K562 (cell line): ENCODE data around the gene OARD1. TPM values are rescaled to one million over a fixed set of nuclear protein-coding genes. Genes with fewer than 3 reads are reported as not detected.
A peak's percentile ranks its signal among the peaks of the same experiment; 100 is the strongest.

Experiments
- CCAR2 ChIP-seq: fragments of 200-400 bp; formaldehyde crosslinking; IDR thresholded peaks from 2 replicates; pipeline ENCODE4 v1.6.1; 2017; ENCODE audit warnings: mild to moderate bottlenecking, low read depth, low read length
- DNMT1 ChIP-seq: fragments of 450-650 bp; IDR thresholded peaks from 2 replicates; pipeline ENCODE4 v1.6.1; 2016; ENCODE audit warnings: antibody characterized with exemption, mild to moderate bottlenecking
- ELF4 ChIP-seq: fragments of 450-650 bp; formaldehyde crosslinking; IDR thresholded peaks from 2 replicates; pipeline ENCODE4 v1.4.0; 2022; ENCODE audit warnings: missing genetic modification characterization
- MTA1 ChIP-seq: fragments of 450-650 bp; IDR thresholded peaks from 2 replicates; pipeline ENCODE4 v1.6.1; 2017; ENCODE audit warnings: borderline replicate concordance
- ZC3H8 ChIP-seq: fragments of 450-650 bp; IDR thresholded peaks from 2 replicates; pipeline ENCODE4 v1.6.1; 2017
- ZFP36 ChIP-seq: fragments of 150-350 bp; IDR thresholded peaks from 2 replicates; pipeline ENCODE4 v1.6.1; 2018; ENCODE audit warnings: low read length, low read depth; ENCODE audit not compliant: partially characterized antibody
- ZSCAN32 ChIP-seq: fragments of 450-650 bp; formaldehyde crosslinking; IDR thresholded peaks from 2 replicates; pipeline ENCODE4 v1.4.0; 2020; ENCODE audit warnings: mild to moderate bottlenecking, moderate library complexity
- polyA plus RNA-seq, 8 experiments: library from polyadenylated mRNA; depleted of rRNA in 4 of 8; stranded (reverse) in 5 of 8; unstranded in 3 of 8; fragments of >200 nt; fragmentation: Nextera tagmentation in 2 of 8; fragmentation: Illumina TruSeq in 1 of 8; extraction: Ambion mirVana in 2 of 8; extraction: Trizol in 1 of 8; gene quantifications; 2 replicates each; pipeline versions ENCODE4 v1.2.1 to v1.2.3, GENCODE V29; 2011 to 2014; ENCODE audit warnings: inconsistent platforms in 1 of 8, missing spikeins in 1 of 8
- total RNA-seq, 7 experiments: library from RNA; depleted of rRNA in 6 of 7; stranded (reverse); fragments of >200 nt in 6 of 7; fragmentation: Illumina TruSeq in 2 of 7; extraction: Trizol in 2 of 7; gene quantifications; 2 replicates each; pipeline versions ENCODE4 v1.2.1 to v1.2.3, GENCODE V29; 2011 to 2021; ENCODE audit warnings: low replicate concordance in 1 of 7
- TF ChIP-seq, protein P1 (sequence below): fragments of 450-650 bp; formaldehyde crosslinking; IDR thresholded peaks from 2 replicates; pipeline ENCODE4 v1.4.0; 2020; ENCODE audit warnings: mild to moderate bottlenecking, moderate library complexity
- TF ChIP-seq, protein P2 (sequence below): fragments of 450-650 bp; IDR thresholded peaks from 2 replicates; pipeline ENCODE4 v1.6.1; 2014; ENCODE audit warnings: low read depth, mild to moderate bottlenecking, moderate library complexity, borderline replicate concordance
- TF ChIP-seq, protein P3 (sequence below): fragments of 250-450 bp; sonication (Bioruptor Pico); IDR thresholded peaks from 2 replicates; pipeline ENCODE4 v1.5.0; 2021
- TF ChIP-seq, protein P4 (sequence below): sonication (generic); formaldehyde crosslinking; IDR thresholded peaks from 2 replicates; pipeline ENCODE4 v1.8.0; 2023; ENCODE audit warnings: missing genetic modification reagents, mild to moderate bottlenecking, borderline replicate concordance
- TF ChIP-seq, protein P5 (sequence below): fragments of 250-450 bp; sonication (Bioruptor Pico); IDR thresholded peaks from 2 replicates; pipeline ENCODE4 v1.5.0; 2021
- TF ChIP-seq, protein P6 (sequence below): sonication (generic); formaldehyde crosslinking; IDR thresholded peaks from 2 replicates; pipeline ENCODE4 v1.8.0; 2022; ENCODE audit warnings: mild to moderate bottlenecking, missing genetic modification reagents
- TF ChIP-seq, protein P7 (sequence below): sonication (generic); formaldehyde crosslinking; IDR thresholded peaks from 2 replicates; pipeline ENCODE4 v1.8.1; 2023; ENCODE audit warnings: mild to moderate bottlenecking, missing genetic modification reagents

OARD1 gene
- total and polyA plus RNA-seq, 9 of the 15 experiments (the other 6 are each of a cell fraction or from before 2014, with no cell fraction given), result 43.4 to 88.3 (median 61.1) TPM

DNA sequence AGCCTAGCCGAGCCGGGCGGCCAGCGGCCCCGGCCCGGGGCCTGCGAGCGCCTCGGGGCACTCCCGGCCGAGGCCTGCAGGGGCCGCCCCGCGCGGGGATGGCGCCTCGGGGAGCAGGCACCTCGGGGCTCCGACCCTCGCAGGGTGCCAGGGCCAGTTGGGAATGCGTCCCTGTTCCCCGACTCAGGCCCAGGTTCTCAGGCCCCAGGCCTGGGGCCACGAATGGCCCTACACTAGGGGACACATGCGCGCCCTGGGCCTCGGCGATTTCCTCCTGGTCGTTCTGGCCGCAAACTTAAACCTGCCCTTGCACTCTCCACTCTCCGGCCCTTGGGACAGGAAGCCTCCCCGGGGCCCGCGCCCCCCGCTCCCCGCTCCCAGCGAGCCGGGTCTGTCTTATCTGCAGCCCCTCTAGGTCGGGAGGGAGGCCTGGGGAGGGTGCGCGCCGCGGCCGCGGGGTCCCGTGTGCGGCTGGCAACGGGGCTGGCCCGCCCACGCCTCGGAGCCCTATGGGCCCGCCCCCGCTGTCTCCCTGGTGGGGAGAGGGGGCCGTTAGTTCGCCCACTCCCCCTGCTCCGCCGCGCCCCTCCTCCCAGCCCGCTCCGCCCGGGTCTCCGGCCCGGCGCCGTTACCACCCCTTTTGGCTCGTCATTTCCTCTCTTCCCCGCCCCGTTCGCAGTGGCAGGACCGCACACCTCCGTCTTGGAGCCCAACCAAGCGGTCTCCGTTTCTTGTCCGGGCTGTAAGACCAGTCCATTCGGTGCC lies 1.2 kb upstream of the OARD1 start (continued):
- TF ChIP-seq, protein P1, sequence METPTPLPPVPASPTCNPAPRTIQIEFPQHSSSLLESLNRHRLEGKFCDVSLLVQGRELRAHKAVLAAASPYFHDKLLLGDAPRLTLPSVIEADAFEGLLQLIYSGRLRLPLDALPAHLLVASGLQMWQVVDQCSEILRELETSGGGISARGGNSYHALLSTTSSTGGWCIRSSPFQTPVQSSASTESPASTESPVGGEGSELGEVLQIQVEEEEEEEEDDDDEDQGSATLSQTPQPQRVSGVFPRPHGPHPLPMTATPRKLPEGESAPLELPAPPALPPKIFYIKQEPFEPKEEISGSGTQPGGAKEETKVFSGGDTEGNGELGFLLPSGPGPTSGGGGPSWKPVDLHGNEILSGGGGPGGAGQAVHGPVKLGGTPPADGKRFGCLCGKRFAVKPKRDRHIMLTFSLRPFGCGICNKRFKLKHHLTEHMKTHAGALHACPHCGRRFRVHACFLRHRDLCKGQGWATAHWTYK (CRISPR knock-in tag), result peak; percentile 77
- TF ChIP-seq, protein P2, sequence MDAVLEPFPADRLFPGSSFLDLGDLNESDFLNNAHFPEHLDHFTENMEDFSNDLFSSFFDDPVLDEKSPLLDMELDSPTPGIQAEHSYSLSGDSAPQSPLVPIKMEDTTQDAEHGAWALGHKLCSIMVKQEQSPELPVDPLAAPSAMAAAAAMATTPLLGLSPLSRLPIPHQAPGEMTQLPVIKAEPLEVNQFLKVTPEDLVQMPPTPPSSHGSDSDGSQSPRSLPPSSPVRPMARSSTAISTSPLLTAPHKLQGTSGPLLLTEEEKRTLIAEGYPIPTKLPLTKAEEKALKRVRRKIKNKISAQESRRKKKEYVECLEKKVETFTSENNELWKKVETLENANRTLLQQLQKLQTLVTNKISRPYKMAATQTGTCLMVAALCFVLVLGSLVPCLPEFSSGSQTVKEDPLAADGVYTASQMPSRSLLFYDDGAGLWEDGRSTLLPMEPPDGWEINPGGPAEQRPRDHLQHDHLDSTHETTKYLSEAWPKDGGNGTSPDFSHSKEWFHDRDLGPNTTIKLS, result peak; percentile 48; the same call in 1 of the 2 replicates
- TF ChIP-seq ZC3H8 (no peak), CCAR2 (no peak), DNMT1 (no peak), ELF4 (CRISPR knock-in tag) (no peak), MTA1 (no peak), ZFP36 (no peak), ZSCAN32 (no peak)
- TF ChIP-seq, protein P3, sequence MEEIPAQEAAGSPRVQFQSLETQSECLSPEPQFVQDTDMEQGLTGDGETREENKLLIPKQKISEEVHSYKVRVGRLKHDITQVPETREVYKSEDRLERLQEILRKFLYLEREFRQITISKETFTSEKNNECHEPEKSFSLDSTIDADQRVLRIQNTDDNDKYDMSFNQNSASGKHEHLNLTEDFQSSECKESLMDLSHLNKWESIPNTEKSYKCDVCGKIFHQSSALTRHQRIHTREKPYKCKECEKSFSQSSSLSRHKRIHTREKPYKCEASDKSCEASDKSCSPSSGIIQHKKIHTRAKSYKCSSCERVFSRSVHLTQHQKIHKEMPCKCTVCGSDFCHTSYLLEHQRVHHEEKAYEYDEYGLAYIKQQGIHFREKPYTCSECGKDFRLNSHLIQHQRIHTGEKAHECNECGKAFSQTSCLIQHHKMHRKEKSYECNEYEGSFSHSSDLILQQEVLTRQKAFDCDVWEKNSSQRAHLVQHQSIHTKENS (CRISPR knock-in tag), result no peak
- TF ChIP-seq, protein P4, sequence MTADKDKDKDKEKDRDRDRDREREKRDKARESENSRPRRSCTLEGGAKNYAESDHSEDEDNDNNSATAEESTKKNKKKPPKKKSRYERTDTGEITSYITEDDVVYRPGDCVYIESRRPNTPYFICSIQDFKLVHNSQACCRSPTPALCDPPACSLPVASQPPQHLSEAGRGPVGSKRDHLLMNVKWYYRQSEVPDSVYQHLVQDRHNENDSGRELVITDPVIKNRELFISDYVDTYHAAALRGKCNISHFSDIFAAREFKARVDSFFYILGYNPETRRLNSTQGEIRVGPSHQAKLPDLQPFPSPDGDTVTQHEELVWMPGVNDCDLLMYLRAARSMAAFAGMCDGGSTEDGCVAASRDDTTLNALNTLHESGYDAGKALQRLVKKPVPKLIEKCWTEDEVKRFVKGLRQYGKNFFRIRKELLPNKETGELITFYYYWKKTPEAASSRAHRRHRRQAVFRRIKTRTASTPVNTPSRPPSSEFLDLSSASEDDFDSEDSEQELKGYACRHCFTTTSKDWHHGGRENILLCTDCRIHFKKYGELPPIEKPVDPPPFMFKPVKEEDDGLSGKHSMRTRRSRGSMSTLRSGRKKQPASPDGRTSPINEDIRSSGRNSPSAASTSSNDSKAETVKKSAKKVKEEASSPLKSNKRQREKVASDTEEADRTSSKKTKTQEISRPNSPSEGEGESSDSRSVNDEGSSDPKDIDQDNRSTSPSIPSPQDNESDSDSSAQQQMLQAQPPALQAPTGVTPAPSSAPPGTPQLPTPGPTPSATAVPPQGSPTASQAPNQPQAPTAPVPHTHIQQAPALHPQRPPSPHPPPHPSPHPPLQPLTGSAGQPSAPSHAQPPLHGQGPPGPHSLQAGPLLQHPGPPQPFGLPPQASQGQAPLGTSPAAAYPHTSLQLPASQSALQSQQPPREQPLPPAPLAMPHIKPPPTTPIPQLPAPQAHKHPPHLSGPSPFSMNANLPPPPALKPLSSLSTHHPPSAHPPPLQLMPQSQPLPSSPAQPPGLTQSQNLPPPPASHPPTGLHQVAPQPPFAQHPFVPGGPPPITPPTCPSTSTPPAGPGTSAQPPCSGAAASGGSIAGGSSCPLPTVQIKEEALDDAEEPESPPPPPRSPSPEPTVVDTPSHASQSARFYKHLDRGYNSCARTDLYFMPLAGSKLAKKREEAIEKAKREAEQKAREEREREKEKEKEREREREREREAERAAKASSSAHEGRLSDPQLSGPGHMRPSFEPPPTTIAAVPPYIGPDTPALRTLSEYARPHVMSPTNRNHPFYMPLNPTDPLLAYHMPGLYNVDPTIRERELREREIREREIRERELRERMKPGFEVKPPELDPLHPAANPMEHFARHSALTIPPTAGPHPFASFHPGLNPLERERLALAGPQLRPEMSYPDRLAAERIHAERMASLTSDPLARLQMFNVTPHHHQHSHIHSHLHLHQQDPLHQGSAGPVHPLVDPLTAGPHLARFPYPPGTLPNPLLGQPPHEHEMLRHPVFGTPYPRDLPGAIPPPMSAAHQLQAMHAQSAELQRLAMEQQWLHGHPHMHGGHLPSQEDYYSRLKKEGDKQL, result no peak
- TF ChIP-seq, protein P5, sequence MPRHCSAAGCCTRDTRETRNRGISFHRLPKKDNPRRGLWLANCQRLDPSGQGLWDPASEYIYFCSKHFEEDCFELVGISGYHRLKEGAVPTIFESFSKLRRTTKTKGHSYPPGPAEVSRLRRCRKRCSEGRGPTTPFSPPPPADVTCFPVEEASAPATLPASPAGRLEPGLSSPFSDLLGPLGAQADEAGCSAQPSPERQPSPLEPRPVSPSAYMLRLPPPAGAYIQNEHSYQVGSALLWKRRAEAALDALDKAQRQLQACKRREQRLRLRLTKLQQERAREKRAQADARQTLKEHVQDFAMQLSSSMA (CRISPR knock-in tag), result 0 out of 2 replicates have a peak, but pooled peaks have one; percentile 77
- TF ChIP-seq, protein P6, sequence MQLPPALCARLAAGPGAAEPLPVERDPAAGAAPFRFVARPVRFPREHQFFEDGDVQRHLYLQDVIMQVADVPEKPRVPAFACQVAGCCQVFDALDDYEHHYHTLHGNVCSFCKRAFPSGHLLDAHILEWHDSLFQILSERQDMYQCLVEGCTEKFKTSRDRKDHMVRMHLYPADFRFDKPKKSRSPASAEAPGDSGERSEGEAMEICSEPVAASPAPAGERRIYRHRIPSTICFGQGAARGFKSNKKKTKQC (CRISPR knock-in tag), result 0 out of 2 replicates have a peak, but pooled peaks have one; percentile 12
- TF ChIP-seq, protein P7, sequence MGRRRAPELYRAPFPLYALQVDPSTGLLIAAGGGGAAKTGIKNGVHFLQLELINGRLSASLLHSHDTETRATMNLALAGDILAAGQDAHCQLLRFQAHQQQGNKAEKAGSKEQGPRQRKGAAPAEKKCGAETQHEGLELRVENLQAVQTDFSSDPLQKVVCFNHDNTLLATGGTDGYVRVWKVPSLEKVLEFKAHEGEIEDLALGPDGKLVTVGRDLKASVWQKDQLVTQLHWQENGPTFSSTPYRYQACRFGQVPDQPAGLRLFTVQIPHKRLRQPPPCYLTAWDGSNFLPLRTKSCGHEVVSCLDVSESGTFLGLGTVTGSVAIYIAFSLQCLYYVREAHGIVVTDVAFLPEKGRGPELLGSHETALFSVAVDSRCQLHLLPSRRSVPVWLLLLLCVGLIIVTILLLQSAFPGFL (CRISPR knock-in tag), result no peak
